GM12878 (cell line): Measurements from ENCODE around the gene CIRBP. TPM values are rescaled to one million over a fixed set of nuclear protein-coding genes. Genes with fewer than 3 reads are reported as not detected.

Source experiments
- BHLHE40 ChIP-seq, 2 experiments: fragments of 450-650 bp in 1 of 2; IDR thresholded peaks; 2 replicates each; pipeline ENCODE4 v1.6.1; 2011 to 2017; ENCODE audit warnings: low read depth in 2 of 2, borderline replicate concordance in 1 of 2, improper control_type of control experiment in 1 of 2, low read length in 1 of 2, mild to moderate bottlenecking in 1 of 2
- CBX3 ChIP-seq: fragments of 200-600 bp; sonication (generic); IDR thresholded peaks from 2 replicates; pipeline ENCODE4 v1.6.1; 2016; ENCODE audit warnings: low read depth, borderline replicate concordance
- CBX5 ChIP-seq: sonication (generic); IDR thresholded peaks from 2 replicates; pipeline ENCODE4 v1.6.1; 2016; ENCODE audit warnings: low read depth, moderate library complexity, mild to moderate bottlenecking, inconsistent platforms
- EGR1 ChIP-seq, 2 experiments: IDR thresholded peaks; 1 replicate in 1 of 2; 2 replicates in 1 of 2; pipeline ENCODE4 v1.6.1; 2011 to 2012; ENCODE audit warnings: low read depth in 2 of 2, low read length in 2 of 2, borderline replicate concordance in 1 of 2, mild to moderate bottlenecking in 1 of 2, moderate library complexity in 1 of 2
- FOXM1 ChIP-seq: IDR thresholded peaks from 2 replicates; pipeline ENCODE4 v1.6.1; 2012; ENCODE audit warnings: low read depth, mild to moderate bottlenecking, inconsistent platforms, low read length, moderate library complexity
- GATAD2B ChIP-seq: fragments of 450-650 bp; conservative IDR thresholded peaks from 2 replicates; pipeline ENCODE4 v1.6.1; 2017; ENCODE audit warnings: low read depth, mild to moderate bottlenecking, moderate library complexity
- MTA2 ChIP-seq: fragments of 450-650 bp; IDR thresholded peaks from 2 replicates; pipeline ENCODE4 v1.6.1; 2016; ENCODE audit warnings: low read depth, mild to moderate bottlenecking, moderate library complexity
- NR2F1 ChIP-seq: fragments of 450-650 bp; conservative IDR thresholded peaks from 2 replicates; pipeline ENCODE4 v1.6.1; 2017; ENCODE audit warnings: mild to moderate bottlenecking
- POLR2AphosphoS5 ChIP-seq: IDR thresholded peaks from 2 replicates; pipeline ENCODE4 v1.6.1; 2011; ENCODE audit warnings: mild to moderate bottlenecking, low read length, inconsistent platforms
- PRDM15 ChIP-seq: fragments of 450-650 bp; formaldehyde crosslinking; IDR thresholded peaks from 2 replicates; pipeline ENCODE4 v1.4.0; 2020; ENCODE audit warnings: mild to moderate bottlenecking, moderate library complexity
- RELB ChIP-seq: fragments of 450-650 bp; IDR thresholded peaks from 2 replicates; pipeline ENCODE4 v1.6.1; 2017; ENCODE audit warnings: low read depth, mild to moderate bottlenecking, moderate library complexity
- SIN3A ChIP-seq: IDR thresholded peaks from 2 replicates; pipeline ENCODE4 v1.6.1; 2012; ENCODE audit warnings: low read depth, low read length, improper control_type of control experiment
- SIX5 ChIP-seq: IDR thresholded peaks from 2 replicates; pipeline ENCODE4 v1.6.1; 2011; ENCODE audit warnings: mild to moderate bottlenecking, low read depth, low read length, moderate library complexity; ENCODE audit not compliant: severe bottlenecking
- SKIL ChIP-seq: fragments of 450-650 bp; IDR thresholded peaks from 2 replicates; pipeline ENCODE4 v1.6.1; 2017; ENCODE audit warnings: mild to moderate bottlenecking, low read depth, inconsistent platforms; ENCODE audit not compliant: poor library complexity, severe bottlenecking
- TARDBP ChIP-seq: IDR thresholded peaks from 2 replicates; pipeline ENCODE4 v1.6.1; 2016; ENCODE audit warnings: borderline replicate concordance
- TCF7 ChIP-seq: IDR thresholded peaks from 2 replicates; pipeline ENCODE4 v1.6.1; 2014; ENCODE audit warnings: antibody characterized with exemption, borderline replicate concordance
- YBX1 ChIP-seq: fragments of 450-650 bp; IDR thresholded peaks from 2 replicates; pipeline ENCODE4 v1.6.1; 2016; ENCODE audit warnings: antibody characterized with exemption
- polyA plus RNA-seq, 11 experiments: library from polyadenylated mRNA; depleted of rRNA in 4 of 11; unstranded in 6 of 11; stranded (reverse) in 5 of 11; fragments of >200 nt; fragmentation: Nextera tagmentation in 4 of 11; fragmentation: Illumina TruSeq in 1 of 11; extraction: Ambion mirVana in 4 of 11; extraction: Trizol in 1 of 11; gene quantifications; 1 replicate in 1 of 11; 2 replicates in 10 of 11; pipeline versions ENCODE4 v1.2.1 to v1.2.3, GENCODE V29; 2011 to 2016; ENCODE audit warnings: inconsistent platforms in 2 of 11, missing spikeins in 2 of 11, low read depth in 1 of 11
- total RNA-seq, 4 experiments: library from RNA; depleted of rRNA in 3 of 4; stranded (reverse); fragments of >200 nt in 3 of 4; fragmentation: Illumina TruSeq in 1 of 4; extraction: Trizol in 1 of 4; gene quantifications; 2 replicates each; pipeline versions ENCODE4 v1.2.1 to v1.2.3, GENCODE V29; 2013 to 2021
- TF ChIP-seq, protein P1 (sequence below): fragments of 450-650 bp; IDR thresholded peaks from 2 replicates; pipeline ENCODE4 v1.6.1; 2016; ENCODE audit warnings: mild to moderate bottlenecking

Gene CIRBP
- total and polyA plus RNA-seq, 10 of the 15 experiments (the other 5 are each of a cell fraction or from before 2014, with no cell fraction given), result 27.6 to 335 (median 229) TPM

DNA sequence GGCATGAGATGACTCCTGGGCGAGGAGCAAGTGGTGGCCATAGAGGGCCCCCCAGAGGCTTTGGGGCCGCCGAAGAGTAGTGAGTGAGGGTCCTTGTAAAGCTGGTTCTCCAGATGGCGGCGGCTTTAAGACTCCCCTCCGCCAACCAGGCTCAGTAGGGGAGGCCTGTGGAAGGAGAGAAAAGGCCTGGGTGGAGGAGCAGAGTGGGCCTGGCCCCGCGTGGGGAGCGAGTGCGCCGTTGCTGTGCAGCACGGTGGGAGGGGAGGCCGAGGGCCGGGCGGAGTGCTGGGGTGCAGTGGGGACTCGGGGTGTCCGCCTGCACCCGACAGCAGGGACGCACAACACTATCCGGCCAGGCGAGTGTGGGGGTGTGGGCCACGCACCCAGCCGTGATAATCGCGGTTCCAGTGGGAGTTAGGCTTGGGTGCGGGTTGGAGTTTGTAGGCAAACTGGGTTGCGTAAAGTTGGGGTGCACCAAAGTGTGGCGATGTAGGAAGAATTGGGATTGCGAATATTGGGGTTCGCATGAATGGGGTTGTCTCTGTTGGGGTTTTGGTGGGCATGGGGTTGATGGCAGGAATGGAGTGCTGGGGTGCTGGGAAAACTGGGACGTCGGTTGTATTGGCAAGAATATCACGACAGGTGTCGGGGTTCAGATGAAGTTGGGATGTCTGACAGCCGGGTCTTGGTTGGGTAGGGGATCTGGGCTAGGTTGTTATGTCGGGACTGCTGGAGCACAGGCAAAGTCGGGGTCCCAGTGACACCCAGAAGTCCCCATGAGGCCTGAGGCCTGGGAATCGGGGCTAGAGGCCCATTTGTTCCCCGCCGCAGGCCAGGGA, 687 bp upstream of the CIRBP start (continued):
- 0 out of 2 replicates have a peak, but pooled peaks have one; percentile 58 for TF ChIP-seq SIN3A
- TF ChIP-seq YBX1, result no peak
- TF ChIP-seq, protein P1, sequence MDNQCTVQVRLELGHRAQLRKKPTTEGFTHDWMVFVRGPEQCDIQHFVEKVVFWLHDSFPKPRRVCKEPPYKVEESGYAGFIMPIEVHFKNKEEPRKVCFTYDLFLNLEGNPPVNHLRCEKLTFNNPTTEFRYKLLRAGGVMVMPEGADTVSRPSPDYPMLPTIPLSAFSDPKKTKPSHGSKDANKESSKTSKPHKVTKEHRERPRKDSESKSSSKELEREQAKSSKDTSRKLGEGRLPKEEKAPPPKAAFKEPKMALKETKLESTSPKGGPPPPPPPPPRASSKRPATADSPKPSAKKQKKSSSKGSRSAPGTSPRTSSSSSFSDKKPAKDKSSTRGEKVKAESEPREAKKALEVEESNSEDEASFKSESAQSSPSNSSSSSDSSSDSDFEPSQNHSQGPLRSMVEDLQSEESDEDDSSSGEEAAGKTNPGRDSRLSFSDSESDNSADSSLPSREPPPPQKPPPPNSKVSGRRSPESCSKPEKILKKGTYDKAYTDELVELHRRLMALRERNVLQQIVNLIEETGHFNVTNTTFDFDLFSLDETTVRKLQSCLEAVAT, result 0 out of 2 replicates have a peak, but pooled peaks have one; percentile 33
- no peak for TF ChIP-seq TCF7
- no peak for TF ChIP-seq POLR2AphosphoS5
- TF ChIP-seq CBX5, result no peak
- no peak for TF ChIP-seq RELB
- no peak for TF ChIP-seq TARDBP
- peak in 1 of 2 experiments; percentile 98; a peak in 2 of 4 replicates for TF ChIP-seq BHLHE40 (IDR thresholded peaks at IDR 0.05; ENCODE audit: borderline replicate concordance in 1 of 2, low read depth in 2 of 2, low read length in 1 of 2)
- TF ChIP-seq SIX5, result no peak
- TF ChIP-seq FOXM1, result no peak
- TF ChIP-seq MTA2, result 0 out of 2 replicates have a peak, but pooled peaks have one; percentile 11
- TF ChIP-seq PRDM15, result no peak
- TF ChIP-seq GATAD2B, result no peak
- TF ChIP-seq CBX3, result no peak
- TF ChIP-seq NR2F1, result 0 out of 2 replicates have a peak, but pooled peaks have one; percentile 45
- no peak for TF ChIP-seq SKIL
- no peak for TF ChIP-seq EGR1 (IDR thresholded peaks at IDR 0.05; ENCODE audit: borderline replicate concordance in 1 of 2, low read depth in 2 of 2, low read length in 2 of 2)
